ENCODE results near the gene BUD23. TPM values are rescaled to one million over a fixed set of nuclear protein-coding genes. Genes with fewer than 3 reads are reported as not detected.

BUD23 gene
- total and polyA plus RNA-seq, 7 donors: 34.2 to 86.8 (median 37.1) TPM

GRCh38 chr7:73696372-73696771 lies 13.0 kb downstream of the BUD23 start:
- no peak overlapping the region for H3K4me3 ChIP-seq
- no peak for DNase-seq
- intact Hi-C loops (cut with DNase I): no loop called here
- H3K27ac ChIP-seq: no peak overlapping the region
- peaks cover 35 to 96% (median 50%) of the 10 kb centered on the region in 4 donors for H3K36me3 ChIP-seq
- no peak for TF ChIP-seq POLR2A (IDR thresholded peaks at IDR 0.05)
- TF ChIP-seq EP300 (IDR thresholded peaks at IDR 0.05): no peak
- no peak for TF ChIP-seq CTCF (IDR thresholded peaks at IDR 0.05)
- no peak for TF ChIP-seq POLR2AphosphoS5 (IDR thresholded peaks at IDR 0.05)
- 87 to 89% methylated on average over 4 of the region's 4 CpGs for WGBS, 2 donors
- no peaks in the 10 kb centered on the region for H3K4me1 ChIP-seq
- H3K9me3 ChIP-seq: no peaks in the 10 kb centered on the region
- no peaks in the 10 kb centered on the region for H3K27me3 ChIP-seq

GRCh38 chr7:73698410-73698809 lies 15.0 kb downstream of the BUD23 start:
- no peaks in the 10 kb centered on the region for H3K27me3 ChIP-seq
- no peak for TF ChIP-seq EP300 (IDR thresholded peaks at IDR 0.05)
- no peak for TF ChIP-seq POLR2AphosphoS5 (IDR thresholded peaks at IDR 0.05)
- no peak for TF ChIP-seq POLR2A (IDR thresholded peaks at IDR 0.05)
- no peak for TF ChIP-seq CTCF (IDR thresholded peaks at IDR 0.05)
- H3K36me3 ChIP-seq: peaks cover 30 to 87% (median 39%) of the 10 kb centered on the region in 4 donors
- DNase-seq: no peak
- no peak overlapping the region for H3K4me3 ChIP-seq
- intact Hi-C loops (cut with DNase I): no loop called here
- WGBS, 2 donors: 88 to 92% methylated on average over 7 of the region's 7 CpGs
- peaks cover 0 to 2% (median under 1%) of the 10 kb centered on the region in 4 donors for H3K4me1 ChIP-seq
- no peaks in the 10 kb centered on the region for H3K9me3 ChIP-seq
- no peak overlapping the region for H3K27ac ChIP-seq

GRCh38 chr7:73699370-73700068 lies 16.1 kb downstream of the BUD23 start:
- Histone ChIP-seq H3K9me3 (no peaks in the 10 kb centered on the region), H3K27me3 (no peaks in the 10 kb centered on the region), H3K36me3 (peaks cover 21 to 76% (median 31%) of the 10 kb centered on the region in 4 donors), H3K27ac (no peak overlapping the region), H3K4me3 (no peak overlapping the region), H3K4me1 (peaks cover 0 to 13% (median 12%) of the 10 kb centered on the region in 4 donors)
- no peak for DNase-seq
- intact Hi-C loops (cut with DNase I): no loop called here
- no peak for TF ChIP-seq POLR2A (IDR thresholded peaks at IDR 0.05)
- no peak for TF ChIP-seq EP300 (IDR thresholded peaks at IDR 0.05)
- TF ChIP-seq POLR2AphosphoS5 (IDR thresholded peaks at IDR 0.05): no peak
- TF ChIP-seq CTCF (IDR thresholded peaks at IDR 0.05): no peak
- WGBS, 2 donors: 77 to 85% methylated on average over 15 of the region's 15 CpGs

DNA sequence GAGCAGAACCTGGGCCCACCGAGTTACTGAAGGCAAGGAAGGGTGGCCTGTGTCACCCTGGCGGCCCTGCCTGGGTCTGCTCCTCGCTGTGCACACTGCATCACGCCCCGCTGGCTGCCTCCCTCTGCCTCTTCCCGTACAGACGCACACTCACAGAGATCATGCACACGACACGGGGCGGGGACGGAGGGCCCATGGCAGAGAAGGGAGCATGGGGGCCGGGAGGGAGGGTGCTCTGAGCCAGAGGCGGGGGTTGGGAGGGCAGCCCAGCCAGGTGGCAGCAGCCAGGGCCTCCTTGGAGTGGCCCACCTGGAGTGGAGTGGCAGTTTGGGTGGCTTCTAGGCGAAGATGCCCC lies 16.6 kb downstream of the BUD23 start:
- intact Hi-C loops (cut with DNase I): no loop called here
- no peak overlapping the region for H3K27ac ChIP-seq
- WGBS, 2 donors: 85 to 89% methylated on average over 14 of the region's 14 CpGs
- no peaks in the 10 kb centered on the region for H3K9me3 ChIP-seq
- H3K4me3 ChIP-seq: no peak overlapping the region
- H3K27me3 ChIP-seq: no peaks in the 10 kb centered on the region
- DNase-seq: no peak
- peaks cover 0 to 18% (median 17%) of the 10 kb centered on the region in 4 donors for H3K4me1 ChIP-seq
- peaks cover 18 to 70% (median 31%) of the 10 kb centered on the region in 4 donors for H3K36me3 ChIP-seq
- TF ChIP-seq POLR2AphosphoS5 (IDR thresholded peaks at IDR 0.05) (no peak), POLR2A (IDR thresholded peaks at IDR 0.05) (no peak), CTCF (IDR thresholded peaks at IDR 0.05) (no peak), EP300 (IDR thresholded peaks at IDR 0.05) (no peak)
